WTC11 (cell line): Measurements from ENCODE around the gene HSD3B7.

ENCODE experiments used
- CTCF ChIP-seq: fragments of 200-600 bp; IDR thresholded peaks from 2 replicates; pipeline ENCODE4 v1.8.0; 2022; ENCODE audit warnings: antibody characterized with exemption
- HMGXB4 ChIP-seq: sonication (generic); formaldehyde crosslinking; IDR thresholded peaks from 2 replicates; pipeline ENCODE4 v1.8.1; 2023; ENCODE audit warnings: mild to moderate bottlenecking, moderate library complexity, missing genetic modification reagents
- JUN ChIP-seq: sonication (generic); formaldehyde crosslinking; IDR thresholded peaks from 2 replicates; pipeline ENCODE4 v1.8.0; 2023; ENCODE audit warnings: mild to moderate bottlenecking, missing genetic modification reagents
- STAT6 ChIP-seq: sonication (generic); formaldehyde crosslinking; conservative IDR thresholded peaks from 2 replicates; pipeline ENCODE4 v1.8.1; 2023; ENCODE audit warnings: mild to moderate bottlenecking, low read depth, missing genetic modification reagents, moderate library complexity
- ZNF423 ChIP-seq: fragments of 250-450 bp; sonication (Bioruptor Pico); IDR thresholded peaks from 2 replicates; pipeline ENCODE4 v2.1.2; 2022; ENCODE audit warnings: mild to moderate bottlenecking, moderate library complexity
- TF ChIP-seq, protein P1 (sequence below): sonication (generic); formaldehyde crosslinking; IDR thresholded peaks from 2 replicates; pipeline ENCODE4 v1.8.0; 2022; ENCODE audit warnings: mild to moderate bottlenecking, missing genetic modification reagents

DNA sequence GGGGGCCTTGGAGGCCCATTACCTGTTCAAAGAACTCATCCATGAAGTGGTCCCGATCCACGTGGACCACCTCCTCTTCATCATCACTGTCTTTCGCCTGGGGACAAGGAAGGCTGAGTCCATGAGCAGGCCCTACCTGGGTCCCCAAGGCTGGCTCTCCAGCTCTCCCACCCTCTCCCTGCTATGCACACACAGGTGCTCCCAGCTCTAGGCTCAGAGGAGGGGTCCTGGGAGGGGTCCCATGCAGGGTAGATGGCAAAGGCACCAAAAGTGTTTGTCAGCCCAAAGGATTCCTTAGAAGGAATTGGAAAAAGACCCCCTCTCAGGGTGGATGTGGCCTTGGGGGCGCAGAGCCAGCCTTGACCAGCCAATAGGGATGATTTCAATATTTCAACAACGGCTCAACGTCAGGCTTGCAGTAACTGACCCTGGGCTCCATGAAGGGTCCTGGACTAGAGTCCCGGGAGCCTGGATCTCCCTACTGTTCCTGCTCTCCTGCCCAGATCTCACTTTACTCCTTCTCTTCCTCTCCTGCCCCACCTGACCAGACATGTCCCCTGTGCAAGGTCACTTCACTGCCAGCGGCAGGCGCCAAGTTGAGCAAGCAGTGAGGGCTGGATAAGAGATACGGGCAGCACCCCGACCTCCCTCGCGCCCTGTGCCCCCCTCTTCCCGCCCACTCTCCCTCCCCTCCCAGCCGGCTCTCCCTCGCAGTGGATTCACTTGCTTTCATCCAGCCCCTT, 16.7 kb downstream of the HSD3B7 start:
- TF ChIP-seq STAT6 (CRISPR knock-in tag): no peak
- TF ChIP-seq CTCF: no peak
- no peak for TF ChIP-seq JUN (CRISPR knock-in tag)
- TF ChIP-seq ZNF423: no peak
- TF ChIP-seq HMGXB4: no peak
- TF ChIP-seq, protein P1, sequence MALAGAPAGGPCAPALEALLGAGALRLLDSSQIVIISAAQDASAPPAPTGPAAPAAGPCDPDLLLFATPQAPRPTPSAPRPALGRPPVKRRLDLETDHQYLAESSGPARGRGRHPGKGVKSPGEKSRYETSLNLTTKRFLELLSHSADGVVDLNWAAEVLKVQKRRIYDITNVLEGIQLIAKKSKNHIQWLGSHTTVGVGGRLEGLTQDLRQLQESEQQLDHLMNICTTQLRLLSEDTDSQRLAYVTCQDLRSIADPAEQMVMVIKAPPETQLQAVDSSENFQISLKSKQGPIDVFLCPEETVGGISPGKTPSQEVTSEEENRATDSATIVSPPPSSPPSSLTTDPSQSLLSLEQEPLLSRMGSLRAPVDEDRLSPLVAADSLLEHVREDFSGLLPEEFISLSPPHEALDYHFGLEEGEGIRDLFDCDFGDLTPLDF (CRISPR knock-in tag): no peak
